ENCODE data around the gene PIGN.
"Not testable (repeated sequence)": the region's sequence is repeated elsewhere in the genome, so short reads cannot be mapped to it uniquely, and the experiment has no call there.

PIGN gene

DNA sequence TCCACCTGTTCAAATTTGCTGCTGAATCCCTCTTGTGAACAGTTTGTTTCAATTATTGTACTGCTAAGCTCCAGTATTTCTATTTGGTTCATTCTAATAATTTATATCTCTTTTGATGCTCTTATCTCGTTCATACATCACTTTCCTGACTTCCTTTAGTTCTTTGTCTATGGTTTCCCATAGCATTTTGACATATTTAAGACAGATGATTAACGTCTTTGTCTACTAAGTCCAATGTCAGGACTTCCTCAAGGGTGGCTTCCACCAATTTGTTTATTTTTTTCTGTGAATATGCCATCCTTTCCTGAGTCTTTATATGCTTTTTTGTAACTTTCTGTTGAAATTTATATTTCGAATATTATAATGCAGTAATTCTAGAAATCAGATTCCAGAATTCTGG is 9.6 kb downstream of the PIGN start:
- DNase-seq: no peak

DNA sequence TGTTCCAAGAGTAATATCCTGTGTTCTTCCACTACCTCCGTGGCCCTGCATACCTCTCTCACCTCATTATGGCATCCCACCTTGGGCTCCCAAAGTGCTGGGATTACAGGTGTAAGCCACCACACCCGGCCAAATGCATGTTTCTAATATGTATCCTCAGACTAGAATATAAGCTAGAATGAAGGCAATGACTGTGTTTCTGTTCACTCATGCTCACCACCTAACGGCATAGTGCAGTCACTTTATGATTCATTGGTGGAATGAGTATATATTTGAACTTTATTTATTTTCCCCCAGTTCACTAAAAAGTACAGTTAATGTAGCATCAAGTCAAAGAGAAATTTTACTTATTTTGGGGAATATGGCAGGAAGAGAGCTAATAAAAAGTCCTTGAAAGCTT is 11.3 kb downstream of the PIGN start:
- no peak for DNase-seq

DNA sequence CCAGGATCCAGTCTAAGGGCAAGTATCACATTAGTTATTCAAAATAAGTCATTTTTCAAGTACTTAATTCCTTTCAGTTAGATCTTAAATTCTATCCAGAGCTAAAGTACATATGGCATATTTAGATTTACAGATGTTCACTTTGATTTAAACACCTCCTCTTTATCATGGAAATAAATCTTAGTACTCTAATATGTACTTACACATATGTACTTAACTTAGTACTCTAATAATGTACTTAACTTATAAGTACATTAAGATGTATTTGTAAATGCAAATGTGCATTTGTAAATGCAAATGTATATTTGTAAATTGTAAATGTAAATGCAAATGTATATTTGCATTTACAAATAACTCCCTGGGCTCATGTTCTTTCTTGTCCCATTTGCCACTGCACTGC is 14.6 kb downstream of the PIGN start:
- no peak for DNase-seq

DNA sequence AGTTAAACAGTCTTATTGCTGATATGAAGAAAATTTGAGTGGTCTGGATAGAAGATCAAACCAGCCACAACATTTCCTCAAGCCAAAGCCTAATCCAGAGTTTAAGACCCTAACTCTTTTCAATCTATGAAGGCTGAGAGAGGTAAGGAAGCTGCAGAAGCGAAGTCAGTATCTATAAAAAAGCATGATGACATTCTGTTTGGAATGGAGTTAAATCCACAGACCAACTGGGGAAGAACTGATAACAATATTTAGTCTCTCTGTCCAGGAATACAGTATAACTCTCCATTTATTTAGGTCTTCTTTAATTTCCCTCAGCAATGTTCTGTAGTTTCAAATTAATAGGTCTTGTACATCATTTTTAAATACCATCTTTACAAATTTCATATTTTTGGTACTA is 16.0 kb downstream of the PIGN start:
- no peak for DNase-seq

DNA sequence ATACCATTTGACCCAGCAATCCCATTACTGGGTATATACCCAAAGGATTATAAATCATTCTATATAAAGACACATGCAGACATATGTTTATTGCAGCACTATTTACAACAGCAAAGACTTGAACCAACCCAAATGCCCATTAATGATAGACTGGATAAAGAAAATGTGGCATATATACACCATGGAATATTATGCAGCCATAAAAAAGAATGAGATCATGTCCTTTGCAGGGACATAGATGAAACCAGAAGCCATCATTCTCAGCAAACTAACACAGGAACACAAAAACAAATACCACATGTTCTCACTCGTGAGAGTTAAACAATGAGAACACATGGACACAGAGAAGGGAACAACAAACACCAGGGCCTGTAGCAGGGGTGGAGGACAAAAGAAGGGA is 20.3 kb downstream of the PIGN start:
- not testable (repeated sequence) for DNase-seq

DNA sequence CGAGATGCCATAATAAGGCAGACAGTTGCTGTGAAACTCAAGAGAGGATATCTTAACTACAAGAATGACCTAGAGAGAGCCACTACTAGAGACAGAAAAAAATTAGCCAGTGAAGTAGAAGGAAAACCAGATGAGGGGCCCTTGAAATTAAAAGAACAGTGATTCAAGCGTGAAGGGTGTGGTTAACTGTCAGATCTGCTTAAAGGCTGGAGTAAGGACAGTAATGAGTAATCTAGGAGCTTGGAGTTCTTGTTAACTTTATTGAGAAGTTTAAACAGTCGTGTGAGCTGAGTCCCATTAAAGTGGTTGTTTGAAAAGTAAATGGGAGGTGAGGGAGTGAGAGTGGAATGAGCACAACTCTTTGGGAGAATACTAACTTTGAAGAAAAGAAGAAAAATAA is 21.3 kb downstream of the PIGN start:
- no peak for DNase-seq

DNA sequence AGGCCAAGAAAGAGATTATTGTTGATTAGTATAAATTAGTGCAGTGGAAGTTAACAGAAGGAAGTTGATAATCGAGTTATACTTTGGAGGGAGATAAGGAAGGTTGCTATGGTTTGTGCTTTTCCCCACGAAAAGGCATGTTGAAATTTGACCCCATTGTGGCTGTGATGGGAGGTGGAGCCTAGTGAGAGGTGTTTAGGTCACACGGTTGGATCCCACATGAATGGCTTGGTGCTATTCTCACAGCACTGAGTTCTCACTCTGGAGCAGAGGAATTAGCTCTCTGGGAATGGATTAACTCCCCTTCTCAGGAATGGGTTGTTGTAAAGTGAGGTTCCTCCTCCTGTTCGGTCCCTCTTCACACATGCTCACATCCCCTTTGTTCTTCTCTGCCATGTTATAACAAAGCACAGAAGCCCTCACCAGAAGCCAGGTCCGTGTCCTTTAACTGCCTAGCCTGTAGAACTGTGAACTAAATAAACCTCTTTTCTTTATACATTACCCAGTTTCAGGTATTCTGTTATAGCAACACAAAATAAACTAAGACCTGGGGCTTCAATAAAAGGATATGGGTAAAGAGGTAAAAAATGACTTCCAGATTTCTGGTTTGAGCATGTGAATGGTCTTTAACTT is 21.9 kb downstream of the PIGN start:
- DNase-seq: no peak

DNA sequence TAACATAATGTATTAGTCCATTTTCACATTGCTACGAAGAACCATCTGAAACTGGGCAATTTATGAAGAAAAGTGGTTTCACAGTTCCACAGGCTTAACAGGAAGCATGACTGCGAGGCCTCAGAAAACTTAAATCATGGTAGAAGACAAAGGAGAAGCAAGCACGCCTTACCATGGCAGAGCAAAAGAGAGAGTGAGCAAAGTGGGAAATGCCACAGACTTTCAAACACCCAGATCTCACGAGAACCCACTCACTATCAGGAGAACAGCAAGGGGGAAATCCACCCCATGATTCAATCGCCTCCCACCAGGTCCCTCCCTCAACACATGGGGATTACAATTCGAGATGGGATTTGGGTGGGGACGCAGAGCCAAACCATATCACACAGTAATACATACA is 22.5 kb downstream of the PIGN start:
- DNase-seq: no peak

DNA sequence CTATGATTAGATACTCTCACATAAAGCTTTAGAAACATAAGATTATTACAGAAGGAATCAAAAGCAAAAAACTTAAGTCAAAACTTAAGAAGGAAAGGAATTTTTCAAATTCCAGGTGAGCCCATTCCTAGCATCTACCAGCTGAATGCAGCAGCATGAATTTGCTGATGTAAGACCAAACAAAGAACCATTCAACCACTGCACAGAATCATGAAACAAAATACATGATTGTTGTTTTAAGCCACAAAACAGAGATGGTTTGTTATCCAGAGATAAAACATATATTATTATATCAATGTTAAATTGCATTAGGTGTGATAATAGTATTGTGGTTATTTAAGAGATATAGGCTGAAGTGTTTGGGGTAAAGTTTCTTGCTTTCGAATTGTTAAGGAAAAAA is 29.0 kb downstream of the PIGN start:
- DNase-seq: no peak

DNA sequence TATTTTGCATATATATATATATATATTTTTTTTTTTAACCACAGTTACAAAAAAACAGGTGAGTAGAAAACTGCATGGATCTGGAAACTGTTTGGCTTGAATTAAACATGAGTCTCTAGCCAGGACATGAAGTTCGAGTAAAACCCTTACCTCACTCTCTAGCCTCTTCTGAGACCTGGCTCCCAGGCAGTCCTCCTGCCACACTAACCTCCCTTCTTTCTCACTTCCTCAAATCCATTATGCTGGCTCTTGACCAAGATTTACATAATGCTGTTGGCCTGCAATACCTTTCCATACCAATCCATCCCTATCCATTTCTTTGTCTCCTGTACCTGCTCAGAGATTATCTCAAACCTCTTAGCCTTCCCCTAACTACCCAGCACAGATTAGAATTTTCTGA is 34.0 kb downstream of the PIGN start:
- no peak for DNase-seq

DNA sequence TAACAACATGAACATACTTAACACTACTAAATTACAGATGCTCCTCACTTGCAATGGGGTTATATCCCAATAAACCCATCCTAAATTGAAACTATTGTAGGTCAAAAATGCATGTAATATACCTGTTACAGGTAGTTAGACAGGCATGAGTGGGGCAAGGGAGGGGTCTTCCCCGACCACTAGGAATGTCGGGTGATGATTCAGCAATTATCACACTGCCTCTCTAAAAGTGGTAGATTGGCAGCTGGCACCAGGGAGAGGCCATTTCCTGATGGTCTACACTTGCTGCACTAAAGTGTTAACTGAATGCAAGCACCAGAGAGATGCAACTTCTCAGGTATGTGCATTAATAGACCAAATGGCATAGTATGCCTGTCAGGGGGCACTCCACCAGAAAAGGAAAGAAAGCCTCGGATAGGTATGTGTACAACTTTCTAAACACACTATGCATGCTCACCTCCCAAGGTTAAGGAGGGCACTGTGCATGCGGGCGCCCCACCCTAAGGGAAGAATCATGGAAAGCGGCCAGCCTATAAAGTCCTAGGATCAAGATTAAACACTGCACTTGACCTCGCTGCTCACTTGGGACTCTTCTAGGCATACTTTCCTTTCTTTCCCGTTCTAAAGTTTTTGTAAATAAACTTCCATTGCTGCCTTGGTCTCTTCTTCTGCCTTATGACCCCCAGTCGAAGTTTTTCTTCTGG is 35.6 kb downstream of the PIGN start:
- no peak for DNase-seq

DNA sequence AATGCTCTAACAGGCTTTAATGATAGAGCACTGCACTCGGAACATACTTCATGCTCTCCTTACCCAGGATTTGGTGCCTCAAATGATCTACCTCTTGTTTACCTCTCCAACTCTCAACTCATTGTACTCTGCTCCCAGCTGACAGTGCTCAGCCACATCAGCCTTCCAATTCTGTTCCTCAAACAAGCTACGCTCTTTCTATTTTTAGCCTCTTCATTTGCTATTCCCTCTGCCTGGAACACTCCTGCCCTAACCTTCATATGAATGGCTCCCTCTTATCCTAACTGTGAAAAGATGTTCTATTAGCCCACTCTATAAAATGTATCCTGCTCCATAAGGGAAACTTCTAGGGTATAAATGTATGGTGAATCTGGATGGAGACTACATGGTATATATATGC is 42.5 kb downstream of the PIGN start:
- DNase-seq: no peak

DNA sequence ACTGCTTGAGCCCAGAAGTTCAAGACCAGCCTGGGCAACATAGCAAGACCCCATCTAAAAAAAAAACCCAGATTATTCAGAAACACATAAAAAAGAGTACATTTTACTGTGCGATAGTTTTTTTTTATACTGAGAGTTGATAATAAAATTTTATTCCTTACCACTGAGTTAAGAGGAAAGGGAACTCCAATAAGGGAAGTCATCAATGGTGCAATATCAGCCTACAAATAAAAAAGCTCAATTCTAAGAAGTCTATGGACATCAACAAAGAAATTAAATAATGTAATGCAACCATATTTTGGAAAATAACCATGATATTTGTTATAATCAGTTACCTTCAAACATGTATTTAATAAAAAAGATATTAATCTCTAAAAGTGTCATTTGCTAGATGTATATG is 46.6 kb downstream of the PIGN start:
- no peak for DNase-seq

DNA sequence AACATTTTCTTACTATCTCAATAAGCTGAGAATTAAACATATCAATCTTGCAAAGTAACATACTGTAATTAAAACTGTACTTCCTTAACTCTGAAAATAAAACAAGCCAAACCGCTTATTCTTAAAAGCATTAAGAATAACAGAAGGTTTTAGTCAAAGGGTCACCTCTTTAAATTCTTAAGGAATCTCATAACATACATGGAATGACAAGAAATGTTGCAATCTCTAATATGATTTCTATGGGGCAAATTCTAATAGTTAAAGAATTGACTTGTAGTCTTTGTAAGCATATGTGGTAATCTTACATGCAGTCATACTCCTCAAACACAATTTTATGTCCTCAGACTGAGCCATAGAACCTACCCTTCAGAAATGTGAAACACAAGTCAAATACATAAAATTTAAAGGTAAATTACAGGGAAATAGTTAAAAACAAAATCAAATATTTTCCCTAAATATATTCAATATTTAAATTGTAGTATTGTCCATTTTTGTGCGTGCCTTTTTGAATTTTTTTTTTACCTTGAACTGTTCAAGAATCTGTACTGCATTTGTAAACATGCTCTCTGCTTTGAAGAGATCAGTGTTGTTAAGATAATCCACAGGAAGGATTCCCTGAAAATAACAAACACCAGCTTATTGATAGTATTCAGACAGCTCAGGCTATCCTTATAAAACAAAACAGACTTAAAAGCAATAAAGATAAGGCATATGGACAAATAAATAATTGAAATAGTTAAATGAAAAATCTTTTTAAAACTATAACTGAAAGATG is 48.2 kb downstream of the PIGN start:
- no peak for DNase-seq

DNA sequence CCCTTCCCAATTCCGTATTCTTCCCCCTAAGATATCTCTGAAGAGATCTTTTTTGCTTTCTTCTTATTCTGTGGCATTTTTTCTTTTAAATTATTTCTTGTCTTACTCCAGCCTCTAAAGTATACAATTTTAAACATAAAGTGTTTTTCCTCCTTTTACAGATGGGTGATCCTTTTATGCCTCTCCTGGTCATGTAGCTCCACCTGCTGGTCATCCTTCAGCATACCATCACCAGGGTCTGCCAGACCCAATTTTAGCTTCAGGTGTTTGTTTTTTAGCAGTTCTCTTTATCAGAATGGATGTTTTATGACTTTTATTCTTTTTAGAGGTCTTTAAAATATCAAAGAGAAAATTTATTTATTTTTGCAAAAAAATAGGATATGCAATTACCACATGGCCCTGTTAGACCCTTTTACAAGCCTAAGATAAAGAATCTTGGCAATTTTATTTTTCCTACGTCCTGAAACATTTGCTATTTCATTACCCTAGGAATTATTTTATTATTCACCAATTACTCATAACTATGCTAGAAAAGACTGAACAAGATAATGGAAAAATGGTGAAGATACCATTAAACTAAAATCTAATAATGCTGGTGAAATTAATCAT is 55.5 kb downstream of the PIGN start:
- no peak for DNase-seq

DNA sequence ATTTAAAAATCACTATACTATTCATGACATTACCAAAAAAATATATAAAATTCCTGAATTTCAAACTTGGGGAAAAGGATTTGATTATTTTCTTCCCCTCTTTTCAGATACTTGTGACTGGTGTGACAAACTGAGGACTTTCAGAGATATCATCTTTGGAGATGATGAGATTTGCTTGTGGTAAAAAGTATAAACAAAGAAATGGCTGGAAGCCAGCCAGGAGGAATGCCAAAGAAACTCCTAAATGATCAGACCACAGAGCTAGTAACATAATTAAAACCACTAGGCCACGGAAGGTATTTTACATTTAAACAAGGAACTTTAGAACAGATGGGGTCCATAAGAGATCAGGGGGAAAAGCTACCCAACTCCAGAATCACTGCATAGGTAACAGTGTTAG is 58.7 kb downstream of the PIGN start:
- DNase-seq: no peak

DNA sequence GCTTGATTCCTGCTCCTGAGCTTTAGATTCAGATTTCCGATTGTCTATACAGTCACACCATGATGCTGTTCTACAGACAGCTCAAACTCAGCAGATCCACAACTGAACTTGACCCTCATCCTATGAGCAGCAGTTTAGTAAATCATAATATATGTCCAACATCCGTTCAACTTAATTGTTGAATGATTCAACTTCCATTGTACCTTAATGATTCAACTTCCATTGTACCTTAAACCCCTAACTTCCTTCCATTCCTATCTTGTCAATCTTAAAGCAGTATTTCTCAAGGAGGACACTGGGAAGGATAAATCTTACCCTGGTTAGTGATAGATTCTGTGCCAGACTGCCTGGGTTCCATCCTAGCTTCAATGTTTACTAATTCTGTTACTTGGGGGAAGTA is 60.1 kb downstream of the PIGN start:
- DNase-seq: no peak

DNA sequence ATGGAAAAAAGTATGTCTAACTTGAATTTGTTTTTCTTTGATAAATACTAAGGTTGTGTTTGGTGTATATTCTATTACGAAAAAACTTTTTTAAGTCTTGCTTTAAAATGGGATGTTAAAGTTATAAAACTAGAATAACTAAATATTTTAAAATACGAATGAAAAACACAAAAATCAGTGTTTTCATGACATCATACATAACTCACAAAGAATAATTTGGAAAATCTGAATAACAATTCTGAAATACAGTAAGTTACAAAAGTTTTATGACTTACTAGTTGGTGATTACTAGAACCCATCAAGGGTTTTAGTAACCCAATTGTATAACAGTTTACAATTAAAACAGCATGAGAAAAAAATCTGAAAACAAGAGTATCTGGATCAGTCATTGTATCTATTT is 61.2 kb downstream of the PIGN start:
- no peak for DNase-seq

DNA sequence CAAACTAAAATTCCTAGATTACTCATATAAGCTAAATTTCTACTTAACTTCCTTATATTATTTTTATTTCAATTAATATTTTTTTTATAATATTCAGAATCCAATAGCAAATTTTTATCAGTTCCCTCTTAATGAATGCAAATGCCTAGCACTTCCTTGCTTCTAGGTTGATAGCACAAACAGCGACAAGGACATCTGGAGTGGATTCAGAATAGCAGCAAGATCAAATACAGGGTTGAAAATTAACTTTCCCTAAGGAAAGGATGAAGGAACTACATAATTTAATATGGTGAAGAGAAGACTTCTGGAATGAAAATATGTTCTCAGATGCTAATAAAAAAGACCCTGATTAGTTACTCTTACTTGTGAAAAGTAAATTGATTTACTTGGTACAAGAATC is 64.5 kb downstream of the PIGN start:
- no peak for DNase-seq

DNA sequence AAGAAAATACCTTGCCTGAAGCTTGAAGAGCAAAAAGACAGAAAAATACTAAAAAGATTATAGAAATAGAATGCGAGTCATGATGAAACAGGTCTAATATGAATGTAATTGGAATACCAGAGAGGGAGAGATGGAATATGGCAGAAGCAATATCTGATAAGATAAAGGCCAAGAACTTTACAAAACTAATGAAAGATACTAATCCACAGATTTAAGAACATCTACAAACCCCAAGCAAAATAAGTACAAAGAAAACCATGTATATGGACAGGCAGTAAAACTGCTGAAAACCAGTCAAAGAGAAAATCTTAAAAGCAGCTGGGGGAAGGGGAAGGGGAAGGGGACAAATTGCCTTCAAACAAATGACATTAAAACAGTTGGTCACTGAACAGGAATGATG is 67.0 kb downstream of the PIGN start:
- DNase-seq: no peak

DNA sequence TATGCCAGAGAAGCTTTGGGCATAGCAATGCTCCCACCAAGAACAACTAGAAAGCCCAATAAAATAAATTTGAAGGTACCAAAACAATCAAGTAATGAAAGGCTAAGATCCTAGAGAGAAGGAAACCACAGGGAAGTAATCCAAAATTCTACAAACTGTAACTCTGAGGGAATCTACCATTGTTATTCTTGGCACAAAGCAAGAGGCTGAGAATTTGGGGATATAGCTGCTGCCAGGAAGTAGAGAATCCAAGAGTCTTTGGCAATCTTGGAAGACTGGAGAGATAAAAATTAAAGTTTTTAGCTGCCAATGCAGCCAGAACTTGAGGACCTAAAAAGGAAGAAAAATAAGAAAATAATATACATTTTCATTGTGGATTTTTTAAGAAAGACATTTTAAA is 68.5 kb downstream of the PIGN start:
- DNase-seq: no peak

DNA sequence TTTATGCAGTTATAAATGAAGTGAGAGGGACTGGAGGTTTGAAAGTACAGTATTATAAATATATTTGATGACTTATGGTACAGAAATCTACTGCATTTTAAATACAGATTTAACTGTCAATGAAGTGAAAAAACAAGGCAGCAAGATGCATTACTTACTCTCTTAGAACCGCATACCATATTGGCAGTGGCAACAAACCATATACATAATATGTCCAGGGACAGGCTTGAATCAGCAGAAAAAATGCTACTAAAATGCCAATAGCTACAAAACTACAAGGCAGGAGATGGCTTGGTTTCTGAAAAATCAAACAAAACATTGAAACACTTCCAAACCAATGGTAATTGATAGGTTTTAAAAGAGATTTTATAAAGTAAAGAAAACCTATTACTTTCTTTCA is 77.2 kb downstream of the PIGN start:
- no peak for DNase-seq

DNA sequence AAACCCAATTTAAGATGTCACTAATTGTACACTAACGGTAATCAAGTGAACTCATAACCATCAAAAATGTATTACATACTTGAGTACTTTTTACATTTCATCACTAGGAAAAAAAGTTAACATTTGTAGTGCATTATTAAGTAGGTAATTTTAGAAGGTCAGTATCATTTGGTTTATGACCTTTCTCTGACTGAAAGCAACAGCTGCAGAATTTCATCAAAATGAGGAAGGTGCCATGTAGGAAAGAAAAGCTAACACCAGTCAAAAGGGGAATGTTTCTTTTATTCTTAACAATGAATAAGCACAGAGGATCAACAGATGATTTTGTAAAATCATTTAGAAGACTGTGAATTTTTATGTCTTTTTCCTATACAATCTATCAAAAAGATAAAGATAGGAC is 79.0 kb downstream of the PIGN start:
- DNase-seq: no peak

DNA sequence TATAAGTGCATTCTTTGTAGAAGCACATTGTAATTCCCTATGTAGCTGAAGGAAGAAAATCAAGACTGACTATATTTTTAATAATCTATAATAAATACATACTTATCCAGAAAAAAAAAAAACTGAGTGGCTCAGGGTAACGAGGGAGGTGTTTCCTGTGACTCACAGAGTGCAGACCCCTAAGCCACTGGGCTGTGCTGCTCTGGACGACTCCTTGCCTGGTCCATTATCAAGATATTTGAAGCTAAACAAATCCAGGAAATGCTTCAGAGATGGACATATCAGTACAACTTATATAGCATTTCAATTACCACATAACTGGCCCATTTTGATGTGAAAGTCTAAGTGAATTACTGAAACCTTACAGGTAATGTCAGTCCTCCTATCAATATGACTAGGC is 80.6 kb downstream of the PIGN start:
- DNase-seq: no peak

Data from NCI-H2029 (cell line).